GM10847 (cell line): ENCODE data around the gene NRSN2.

Source experiments
- POLR2A ChIP-seq: IDR thresholded peaks from 2 replicates; pipeline ENCODE4 v1.6.1; 2011; ENCODE audit not compliant: insufficient read length; ENCODE audit errors: extremely low read depth

The NRSN2 gene

GRCh38 chr20:313402-313801, 33.5 kb upstream of the NRSN2 start:
- no peak for TF ChIP-seq POLR2A

GRCh38 chr20:313948-314347, 33.0 kb upstream of the NRSN2 start:
- TF ChIP-seq POLR2A, result no peak

GRCh38 chr20:316316-317068, 30.4 kb upstream of the NRSN2 start:
- TF ChIP-seq POLR2A, result no peak

- TF ChIP-seq POLR2A, result peak; percentile 40
These were observed 22.5 kb upstream of the NRSN2 start for GRCh38 chr20:324177-325044.

GRCh38 chr20:325045-325888, 21.6 kb upstream of the NRSN2 start, which contains the start of gene SOX12:
Gene SOX12, plus strand, starts transcription at chr20:325552. Its CDS starts 373 bp downstream, at chr20:325925.
- TF ChIP-seq POLR2A, result peak; percentile 67

GRCh38 chr20:325889-326644, 20.8 kb upstream of the NRSN2 start:
- TF ChIP-seq POLR2A, result no peak

GRCh38 chr20:326645-327185, 20.2 kb upstream of the NRSN2 start:
- TF ChIP-seq POLR2A, result no peak

- peak; percentile 34 for TF ChIP-seq POLR2A
These were observed 19.5 kb upstream of the NRSN2 start for GRCh38 chr20:327186-328026.

GRCh38 chr20:328027-328974, 18.6 kb upstream of the NRSN2 start:
- TF ChIP-seq POLR2A, result no peak

- no peak for TF ChIP-seq POLR2A
These were observed 17.8 kb upstream of the NRSN2 start for GRCh38 chr20:328975-329695.

GRCh38 chr20:329851-330232, 17.1 kb upstream of the NRSN2 start:
- TF ChIP-seq POLR2A, result no peak
